HepG2 (cell line): ENCODE results near the gene ARHGAP26. TPM values are rescaled to one million over a fixed set of nuclear protein-coding genes. Genes with fewer than 3 reads are reported as not detected.

Experiments
- ATAD3A ChIP-seq: sonication (generic); formaldehyde crosslinking; IDR thresholded peaks from 2 replicates; pipeline ENCODE4 v1.4.0; 2020; ENCODE audit warnings: missing genetic modification reagents
- ATF7 ChIP-seq, 2 experiments: fragments of 450-650 bp in 1 of 2; sonication (generic) in 1 of 2; formaldehyde crosslinking in 1 of 2; IDR thresholded peaks; 2 replicates each; pipeline versions ENCODE4 v1.4.0 to v1.6.1; 2016 to 2020; ENCODE audit warnings: antibody characterized with exemption in 1 of 2, mild to moderate bottlenecking in 1 of 2, missing genetic modification reagents in 1 of 2
- GZF1 ChIP-seq: sonication (generic); formaldehyde crosslinking; IDR thresholded peaks from 2 replicates; pipeline ENCODE4 v1.5.1; 2020; ENCODE audit warnings: mild to moderate bottlenecking, missing genetic modification reagents
- NFIC ChIP-seq: IDR thresholded peaks from 2 replicates; pipeline ENCODE4 v1.6.1; 2012; ENCODE audit warnings: mild to moderate bottlenecking, low read length, inconsistent platforms
- NR2F2 ChIP-seq: IDR thresholded peaks from 2 replicates; pipeline ENCODE4 v1.6.1; 2012; ENCODE audit warnings: low read depth, inconsistent platforms, borderline replicate concordance
- SALL1 ChIP-seq: sonication (generic); formaldehyde crosslinking; IDR thresholded peaks from 2 replicates; pipeline ENCODE4 v1.8.0; 2022; ENCODE audit warnings: mild to moderate bottlenecking, missing genetic modification reagents
- SALL2 ChIP-seq: sonication (generic); formaldehyde crosslinking; IDR thresholded peaks from 2 replicates; pipeline ENCODE4 v1.8.1; 2023; ENCODE audit warnings: mild to moderate bottlenecking, missing genetic modification reagents, inconsistent platforms
- SETDB1 ChIP-seq: sonication (generic); formaldehyde crosslinking; IDR thresholded peaks from 2 replicates; pipeline ENCODE4 v1.5.1; 2020; ENCODE audit warnings: missing genetic modification reagents, mild to moderate bottlenecking, borderline replicate concordance
- SIX4 ChIP-seq: sonication (generic); formaldehyde crosslinking; IDR thresholded peaks from 2 replicates; pipeline ENCODE4 v1.4.0; 2020; ENCODE audit warnings: missing genetic modification reagents
- SMAD1 ChIP-seq: sonication (generic); formaldehyde crosslinking; IDR thresholded peaks from 2 replicates; pipeline ENCODE4 v1.4.0; 2020; ENCODE audit warnings: missing genetic modification reagents, low read depth, mild to moderate bottlenecking, borderline replicate concordance
- TAF1 ChIP-seq: sonication (generic); formaldehyde crosslinking; IDR thresholded peaks from 2 replicates; pipeline ENCODE4 v1.4.0; 2020; ENCODE audit warnings: missing genetic modification reagents
- TMF1 ChIP-seq: sonication (generic); formaldehyde crosslinking; IDR thresholded peaks from 2 replicates; pipeline ENCODE4 v1.8.1; 2022; ENCODE audit warnings: low read depth, missing genetic modification reagents
- XBP1 ChIP-seq: sonication (generic); formaldehyde crosslinking; IDR thresholded peaks from 2 replicates; pipeline ENCODE4 v1.5.0; 2020; ENCODE audit warnings: missing genetic modification reagents
- ZEB1 ChIP-seq: IDR thresholded peaks from 2 replicates; pipeline ENCODE4 v1.6.1; 2012; ENCODE audit warnings: mild to moderate bottlenecking, low read depth, inconsistent platforms; ENCODE audit not compliant: insufficient replicate concordance
- ZNF343 ChIP-seq: sonication (generic); formaldehyde crosslinking; IDR thresholded peaks from 2 replicates; pipeline ENCODE4 v1.4.0; 2020; ENCODE audit warnings: mild to moderate bottlenecking, missing genetic modification reagents
- ZNF556 ChIP-seq: sonication (generic); formaldehyde crosslinking; IDR thresholded peaks from 2 replicates; pipeline ENCODE4 v1.4.0; 2020; ENCODE audit warnings: mild to moderate bottlenecking, missing genetic modification reagents, borderline replicate concordance
- ZNF589 ChIP-seq: sonication (generic); formaldehyde crosslinking; conservative IDR thresholded peaks from 2 replicates; pipeline ENCODE4 v1.8.0; 2022; ENCODE audit warnings: mild to moderate bottlenecking, moderate library complexity, missing genetic modification reagents
- ZNF614 ChIP-seq: IDR thresholded peaks from 2 replicates; pipeline ENCODE4 v1.6.1; 2018; ENCODE audit warnings: missing biosample characterization, missing genetic modification reagents, inconsistent platforms, borderline replicate concordance
- ZNF644 ChIP-seq: IDR thresholded peaks from 2 replicates; pipeline ENCODE4 v1.6.1; 2016; ENCODE audit warnings: low read depth
- ZNF747 ChIP-seq: sonication (generic); formaldehyde crosslinking; IDR thresholded peaks from 2 replicates; pipeline ENCODE4 v1.8.1; 2023; ENCODE audit warnings: missing genetic modification reagents, mild to moderate bottlenecking, borderline replicate concordance
- ZNF766 ChIP-seq: sonication (generic); formaldehyde crosslinking; IDR thresholded peaks from 2 replicates; pipeline ENCODE4 v1.5.0; 2020; ENCODE audit warnings: missing genetic modification reagents, borderline replicate concordance
- ZNF780A ChIP-seq: sonication (generic); formaldehyde crosslinking; IDR thresholded peaks from 2 replicates; pipeline ENCODE4 v1.8.0; 2022; ENCODE audit warnings: mild to moderate bottlenecking, missing genetic modification reagents, moderate library complexity
- ZSCAN29 ChIP-seq: sonication (generic); formaldehyde crosslinking; conservative IDR thresholded peaks from 2 replicates; pipeline ENCODE4 v1.4.0; 2020; ENCODE audit warnings: mild to moderate bottlenecking, missing genetic modification reagents
- polyA plus RNA-seq, 8 experiments: library from polyadenylated mRNA; depleted of rRNA in 3 of 8; stranded (reverse) in 7 of 8; unstranded in 1 of 8; fragments of >200 nt; fragmentation: Illumina TruSeq in 4 of 8; extraction: Trizol in 4 of 8; gene quantifications; 2 replicates each; pipeline versions ENCODE4 v1.2.1 to v1.2.3, GENCODE V29; 2011 to 2016; ENCODE audit warnings: low read depth in 4 of 8, missing spikeins in 1 of 8, mixed read lengths in 1 of 8; ENCODE audit not compliant: insufficient read depth in 1 of 8
- total RNA-seq, 5 experiments: library from RNA; depleted of rRNA; stranded (reverse); fragments of >200 nt; fragmentation: Illumina TruSeq; extraction: Trizol; gene quantifications; 2 replicates each; pipeline ENCODE4 v1.2.3, GENCODE V29; 2016; ENCODE audit warnings: low read depth in 1 of 5
- TF ChIP-seq, protein P1 (sequence below): IDR thresholded peaks from 2 replicates; pipeline ENCODE4 v1.6.1; 2016; ENCODE audit warnings: low read depth, borderline replicate concordance
- TF ChIP-seq, protein P2 (sequence below): sonication (generic); formaldehyde crosslinking; IDR thresholded peaks from 2 replicates; pipeline ENCODE4 v1.5.1; 2020; ENCODE audit warnings: missing genetic modification reagents, mild to moderate bottlenecking, borderline replicate concordance
- TF ChIP-seq, protein P3 (sequence below): sonication (generic); formaldehyde crosslinking; IDR thresholded peaks from 2 replicates; pipeline ENCODE4 v1.4.0; 2020; ENCODE audit warnings: missing genetic modification reagents, borderline replicate concordance
- TF ChIP-seq, protein P4 (sequence below): sonication (generic); formaldehyde crosslinking; IDR thresholded peaks from 2 replicates; pipeline ENCODE4 v1.5.1; 2020; ENCODE audit warnings: mild to moderate bottlenecking, missing genetic modification reagents, borderline replicate concordance

The ARHGAP26 gene
- total and polyA plus RNA-seq, 2 of the 13 experiments (the other 11 are each of a cell fraction or from before 2014, with no cell fraction given): 9.6 to 18.2 TPM

DNA sequence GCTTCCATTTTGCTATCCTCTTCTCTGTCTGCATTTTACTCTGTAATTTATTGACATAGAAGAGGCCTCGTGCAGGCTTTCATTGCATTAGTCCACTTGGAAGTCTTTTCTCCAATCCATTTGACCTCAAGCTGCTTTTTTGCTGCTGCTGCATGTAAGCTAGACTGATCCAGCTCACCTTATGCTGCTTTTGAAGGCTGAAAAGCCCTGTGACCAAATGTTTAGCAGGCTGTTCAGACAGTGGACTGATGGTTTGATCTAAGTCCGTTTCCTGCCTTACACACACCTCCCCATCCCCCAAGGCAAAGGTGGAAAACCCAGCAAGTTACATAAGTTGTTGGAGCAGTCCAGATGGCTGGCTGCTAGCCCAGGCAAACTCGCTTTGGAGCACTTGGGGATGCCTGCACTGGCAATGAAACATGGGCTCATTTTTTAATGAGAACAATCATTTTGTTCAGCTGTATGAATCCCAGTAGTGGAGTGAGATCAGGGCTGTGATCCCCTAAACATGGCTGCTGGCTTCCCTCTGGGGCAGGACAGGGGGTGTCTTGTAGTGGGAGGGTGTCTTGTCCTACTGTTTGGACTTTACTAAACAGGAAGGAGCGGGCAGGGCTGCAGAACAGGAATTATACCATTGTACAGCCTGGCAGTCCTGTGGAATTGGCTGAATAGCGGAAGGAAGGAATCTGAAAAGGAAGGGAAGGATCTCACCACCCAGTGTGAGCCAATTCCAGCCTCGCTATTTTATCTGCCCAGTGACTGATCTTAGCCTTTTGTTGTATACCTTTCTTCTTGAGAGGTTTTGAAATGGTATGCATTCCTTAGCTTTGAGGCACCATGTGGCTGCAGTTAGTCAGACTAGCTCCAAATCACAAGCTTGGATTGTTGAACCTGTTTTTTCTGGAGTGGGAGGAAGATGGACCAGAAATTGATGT lies 212.0 kb downstream of the ARHGAP26 start (continued):
- no peak for TF ChIP-seq SALL2 (CRISPR knock-in tag)
- no peak for TF ChIP-seq ZNF589
- TF ChIP-seq SETDB1 (CRISPR knock-in tag): no peak
- 0 out of 2 replicates have a peak, but pooled peaks have one; percentile 13 for TF ChIP-seq TMF1 (CRISPR knock-in tag)
- no peak for TF ChIP-seq ATAD3A (CRISPR knock-in tag)
- 0 out of 2 replicates have a peak, but pooled peaks have one; percentile 30 for TF ChIP-seq ZNF747 (CRISPR knock-in tag)
- TF ChIP-seq TAF1 (CRISPR knock-in tag): no peak
- TF ChIP-seq NR2F2: no peak
- no peak for TF ChIP-seq GZF1 (CRISPR knock-in tag)
- no peak for TF ChIP-seq SIX4 (CRISPR knock-in tag)
- TF ChIP-seq, protein P1, sequence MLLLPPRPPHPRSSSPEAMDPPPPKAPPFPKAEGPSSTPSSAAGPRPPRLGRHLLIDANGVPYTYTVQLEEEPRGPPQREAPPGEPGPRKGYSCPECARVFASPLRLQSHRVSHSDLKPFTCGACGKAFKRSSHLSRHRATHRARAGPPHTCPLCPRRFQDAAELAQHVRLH (CRISPR knock-in tag): peak; percentile 92; the same call in 1 of the 2 replicates
- TF ChIP-seq ZNF644 (CRISPR knock-in tag): peak; percentile 98
- TF ChIP-seq ZNF766 (CRISPR knock-in tag): no peak; the same call in 1 of the 2 replicates
- TF ChIP-seq ATF7 (IDR thresholded peaks at IDR 0.05): no peak
- no peak; the same call in 1 of the 2 replicates for TF ChIP-seq ATF7 (CRISPR knock-in tag; IDR thresholded peaks at IDR 0.05)
- TF ChIP-seq, protein P2, sequence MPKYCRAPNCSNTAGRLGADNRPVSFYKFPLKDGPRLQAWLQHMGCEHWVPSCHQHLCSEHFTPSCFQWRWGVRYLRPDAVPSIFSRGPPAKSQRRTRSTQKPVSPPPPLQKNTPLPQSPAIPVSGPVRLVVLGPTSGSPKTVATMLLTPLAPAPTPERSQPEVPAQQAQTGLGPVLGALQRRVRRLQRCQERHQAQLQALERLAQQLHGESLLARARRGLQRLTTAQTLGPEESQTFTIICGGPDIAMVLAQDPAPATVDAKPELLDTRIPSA (CRISPR knock-in tag): no peak
- peak; percentile 38 for TF ChIP-seq ZEB1
- peak; percentile 52; the same call in 1 of the 2 replicates for TF ChIP-seq ZSCAN29 (CRISPR knock-in tag)
- TF ChIP-seq, protein P3, sequence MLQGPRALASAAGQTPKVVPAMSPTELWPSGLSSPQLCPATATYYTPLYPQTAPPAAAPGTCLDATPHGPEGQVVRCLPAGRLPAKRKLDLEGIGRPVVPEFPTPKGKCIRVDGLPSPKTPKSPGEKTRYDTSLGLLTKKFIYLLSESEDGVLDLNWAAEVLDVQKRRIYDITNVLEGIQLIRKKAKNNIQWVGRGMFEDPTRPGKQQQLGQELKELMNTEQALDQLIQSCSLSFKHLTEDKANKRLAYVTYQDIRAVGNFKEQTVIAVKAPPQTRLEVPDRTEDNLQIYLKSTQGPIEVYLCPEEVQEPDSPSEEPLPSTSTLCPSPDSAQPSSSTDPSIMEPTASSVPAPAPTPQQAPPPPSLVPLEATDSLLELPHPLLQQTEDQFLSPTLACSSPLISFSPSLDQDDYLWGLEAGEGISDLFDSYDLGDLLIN (CRISPR knock-in tag): no peak
- peak; percentile 66 for TF ChIP-seq NFIC
- no peak for TF ChIP-seq ZNF343 (CRISPR knock-in tag)
- TF ChIP-seq XBP1 (CRISPR knock-in tag): no peak
- TF ChIP-seq ZNF780A: peak; percentile 79; the same call in 1 of the 2 replicates
- TF ChIP-seq SMAD1: no peak
- TF ChIP-seq ZNF556 (CRISPR knock-in tag): peak; percentile 90; the same call in 1 of the 2 replicates
- TF ChIP-seq ZNF614: peak; percentile 88; the same call in 1 of the 2 replicates
- peak; percentile 95 for TF ChIP-seq SALL1
- TF ChIP-seq, protein P4, sequence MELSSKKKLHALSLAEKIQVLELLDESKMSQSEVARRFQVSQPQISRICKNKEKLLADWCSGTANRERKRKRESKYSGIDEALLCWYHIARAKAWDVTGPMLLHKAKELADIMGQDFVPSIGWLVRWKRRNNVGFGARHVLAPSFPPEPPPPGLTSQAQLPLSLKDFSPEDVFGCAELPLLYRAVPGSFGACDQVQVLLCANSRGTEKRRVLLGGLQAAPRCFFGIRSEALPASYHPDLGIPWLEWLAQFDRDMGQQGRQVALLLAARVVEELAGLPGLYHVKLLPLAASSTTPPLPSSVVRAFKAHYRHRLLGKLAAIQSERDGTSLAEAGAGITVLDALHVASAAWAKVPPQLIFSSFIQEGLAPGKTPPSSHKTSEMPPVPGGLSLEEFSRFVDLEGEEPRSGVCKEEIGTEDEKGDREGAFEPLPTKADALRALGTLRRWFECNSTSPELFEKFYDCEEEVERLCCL (CRISPR knock-in tag): no peak
